ENCODE measurements around the gene SOX15. TPM values are rescaled to one million over a fixed set of nuclear protein-coding genes. Genes with fewer than 3 reads are reported as not detected.
"Not testable (repeated sequence)": the region's sequence is repeated elsewhere in the genome, so short reads cannot be mapped to it uniquely, and the experiment has no call there.

The SOX15 gene
- not detected in 2 replicates for total RNA-seq

GRCh38 chr17:7589891-7590691 lies at the start of gene SOX15:
TSS of gene SOX15 (minus strand) at chr17:7590094. CDS start at chr17:7589676, 418 bp downstream.
- no peak for DNase-seq (ENCODE audit: low read depth in 2 of 2)

GRCh38 chr17:7636163-7636562 lies 46.3 kb upstream of the SOX15 start:
- DNase-seq (ENCODE audit: low read depth in 2 of 2): no peak

- peak; percentile 52 to 58 for DNase-seq (ENCODE audit: low read depth in 2 of 2)
Observed at GRCh38 chr17:7634384-7634783, 44.5 kb upstream of the SOX15 start.

- no peak for DNase-seq (ENCODE audit: low read depth in 2 of 2)
Observed at GRCh38 chr17:7633093-7633492, 43.2 kb upstream of the SOX15 start.

- peak; percentile 50 to 61 for DNase-seq (ENCODE audit: low read depth in 2 of 2)
Observed at GRCh38 chr17:7632492-7632894, 42.6 kb upstream of the SOX15 start.

- peak in 1 of 2 donors; percentile 46 for DNase-seq (ENCODE audit: low read depth in 2 of 2)
Observed at GRCh38 chr17:7631398-7632380, 41.8 kb upstream of the SOX15 start.

GRCh38 chr17:7629939-7630571 lies 40.2 kb upstream of the SOX15 start, which contains the start of gene SHBG:
TSS of gene SHBG (plus strand) at chr17:7630135. CDS start at chr17:7630173, 38 bp downstream.
- DNase-seq (ENCODE audit: low read depth in 2 of 2): no peak

GRCh38 chr17:7627250-7628121 lies 37.6 kb upstream of the SOX15 start, which contains the start of gene SAT2:
TSS of gene SAT2 (minus strand) at chr17:7627821. CDS start at chr17:7627635, 186 bp downstream.
- DNase-seq (ENCODE audit: low read depth in 2 of 2): peak; percentile 92 to 96

GRCh38 chr17:7626956-7627249 lies 37.0 kb upstream of the SOX15 start:
- no peak for DNase-seq (ENCODE audit: low read depth in 2 of 2)

- DNase-seq (ENCODE audit: low read depth in 2 of 2): no peak
Observed at GRCh38 chr17:7626307-7626706, 36.4 kb upstream of the SOX15 start.

- DNase-seq (ENCODE audit: low read depth in 2 of 2): not testable (repeated sequence)
Observed at GRCh38 chr17:7625749-7626148, 35.9 kb upstream of the SOX15 start.

GRCh38 chr17:7623661-7624060 lies 33.8 kb upstream of the SOX15 start:
- no peak for DNase-seq (ENCODE audit: low read depth in 2 of 2)

GRCh38 chr17:7620835-7621234 lies 30.9 kb upstream of the SOX15 start:
- no peak for DNase-seq (ENCODE audit: low read depth in 2 of 2)

- DNase-seq (ENCODE audit: low read depth in 2 of 2): no peak
Observed at GRCh38 chr17:7618608-7619007, 28.7 kb upstream of the SOX15 start.

GRCh38 chr17:7615265-7615747 lies 25.4 kb upstream of the SOX15 start:
- DNase-seq (ENCODE audit: low read depth in 2 of 2): no peak

- DNase-seq (ENCODE audit: low read depth in 2 of 2): peak; percentile 100
Observed at GRCh38 chr17:7614425-7615264, 24.8 kb upstream of the SOX15 start, which contains the start of gene FXR2. TSS of gene FXR2 (minus strand) at chr17:7614897. CDS start at chr17:7614532, 365 bp downstream.

- DNase-seq (ENCODE audit: low read depth in 2 of 2): peak in 1 of 2 donors; percentile 25
Observed at GRCh38 chr17:7613769-7614424, 24.0 kb upstream of the SOX15 start.

GRCh38 chr17:7612294-7612640 lies 22.4 kb upstream of the SOX15 start:
- no peak for DNase-seq (ENCODE audit: low read depth in 2 of 2)

Data from lung microvascular endothelial cell (primary cell).